ENCODE measurements around the gene ARMCX1.

Gene ARMCX1

GRCh38 chrX:101564651-101565050 lies 14.3 kb downstream of the ARMCX1 start:
- TF ChIP-seq CTCF (IDR thresholded peaks at IDR 0.05) = no peak

GRCh38 chrX:101595739-101596419 lies 45.5 kb downstream of the ARMCX1 start:
- TF ChIP-seq CTCF (IDR thresholded peaks at IDR 0.05) = peak; percentile 56

- no peak for TF ChIP-seq CTCF (IDR thresholded peaks at IDR 0.05)
Measured at GRCh38 chrX:101602077-101602476, 51.7 kb downstream of the ARMCX1 start.

Measured in LNCAP (cell line).